SU-DHL-6 (cell line): Measurements from ENCODE around the gene DOCK8.

Experiments
- H2AFZ ChIP-seq: fragments of 200-600 bp; sonication (generic); 2 replicates; pipeline ENCODE4 v1.6.1; 2014; ENCODE audit warnings: low read depth, mild to moderate bottlenecking, moderate library complexity, mixed read lengths, antibody characterized with exemption, low read length; ENCODE audit not compliant: severe bottlenecking
- H3F3A ChIP-seq: fragments of 200-600 bp; shearing (Covaris generic); 2 replicates; pipeline ENCODE4 v1.6.0; 2016; ENCODE audit warnings: antibody characterized with exemption, mild to moderate bottlenecking; ENCODE audit not compliant: insufficient read depth
- H3K27ac ChIP-seq: fragments of 200-600 bp; sonication (generic); 2 replicates; pipeline ENCODE4 v1.5.1; 2016; ENCODE audit warnings: low read depth, mild to moderate bottlenecking, low read length, moderate library complexity, mixed read lengths
- H3K27me3 ChIP-seq: fragments of 200-600 bp; sonication (generic), shearing (Covaris generic); 2 replicates; pipeline ENCODE4 v1.6.0; 2014; ENCODE audit warnings: mild to moderate bottlenecking, low read length
- H3K36me3 ChIP-seq: fragments of 200-600 bp; sonication (generic); 2 replicates; pipeline ENCODE4 v1.6.1; 2014; ENCODE audit warnings: mild to moderate bottlenecking, low read length, mixed read lengths
- H3K4me2 ChIP-seq: fragments of 300-600, 200-600 bp; shearing (Covaris generic), sonication (generic); 2 replicates; pipeline ENCODE4 v1.6.0; 2014; ENCODE audit warnings: low read length, low read depth, mild to moderate bottlenecking; ENCODE audit not compliant: poor library complexity, severe bottlenecking
- H3K4me3 ChIP-seq: fragments of 200-600 bp; sonication (generic); 2 replicates; pipeline ENCODE4 v1.5.1; 2014; ENCODE audit warnings: antibody characterized with exemption, low read length, mild to moderate bottlenecking, mixed read lengths; ENCODE audit not compliant: insufficient read depth, poor library complexity, severe bottlenecking
- H3K79me2 ChIP-seq: fragments of 200-600 bp; sonication (generic); 2 replicates; pipeline ENCODE4 v1.6.1; 2014; ENCODE audit warnings: mild to moderate bottlenecking, low read length, moderate library complexity; ENCODE audit not compliant: insufficient read depth
- H3K9ac ChIP-seq: fragments of 200-600 bp; sonication (generic); 2 replicates; pipeline ENCODE4 v1.7.0; 2014; ENCODE audit warnings: mild to moderate bottlenecking, low read length
- H3K9me2 ChIP-seq: fragments of 200-600 bp; sonication (generic); replicated peaks from 2 replicates; pipeline ENCODE4 v1.6.1; 2014; ENCODE audit warnings: low read length; ENCODE audit not compliant: insufficient read depth
- H3K9me3 ChIP-seq: fragments of 200-600 bp; sonication (generic); 2 replicates; pipeline ENCODE4 v1.6.1; 2014; ENCODE audit warnings: low read length, mixed read lengths; ENCODE audit not compliant: insufficient read depth
- H4K20me1 ChIP-seq: fragments of 200-600 bp; sonication (generic); 2 replicates; pipeline ENCODE4 v1.6.1; 2014; ENCODE audit warnings: low read depth, mild to moderate bottlenecking, antibody characterized with exemption, low read length, moderate library complexity, mixed read lengths
- EZH2phosphoT487 ChIP-seq: fragments of 200-600 bp; sonication (generic), shearing (Covaris generic); conservative IDR thresholded peaks from 2 replicates; pipeline ENCODE4 v1.6.1; 2018; ENCODE audit warnings: mild to moderate bottlenecking, antibody characterized with exemption, low read length, moderate library complexity, mixed read lengths
- TF ChIP-seq, protein P1 (sequence below): fragments of 200-600 bp; sonication (generic); IDR thresholded peaks from one replicate; pipeline ENCODE4 v1.5.1; 2017; ENCODE audit warnings: antibody characterized with exemption, mild to moderate bottlenecking, low read length, moderate library complexity; ENCODE audit not compliant: insufficient read depth, poor library complexity, severe bottlenecking

Gene DOCK8

DNA sequence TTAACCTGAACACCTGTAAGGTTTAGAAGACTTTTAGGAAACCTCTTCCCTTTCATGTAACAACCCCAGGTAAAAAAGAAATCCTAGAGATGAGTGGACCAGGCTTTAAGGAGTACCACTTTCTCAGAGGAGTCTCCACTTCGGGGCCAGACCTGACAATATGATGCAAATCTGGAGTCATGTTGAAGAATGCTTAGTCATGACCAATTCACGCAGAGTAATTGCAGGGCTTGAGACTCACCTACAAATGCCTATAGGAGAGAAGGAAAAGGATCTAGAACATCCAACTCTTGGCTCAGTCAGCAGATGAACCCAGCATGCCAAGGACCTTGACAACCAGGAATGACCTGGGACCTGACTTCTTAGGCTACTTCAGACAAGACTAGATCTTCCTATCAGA lies 235.4 kb downstream of the DOCK8 start:
- H3F3A ChIP-seq: no peaks in the 10 kb centered on the region
- no peaks in the 10 kb centered on the region for H3K79me2 ChIP-seq
- no peak overlapping the region for H2AFZ ChIP-seq
- no peak overlapping the region for H3K27ac ChIP-seq
- H3K27me3 ChIP-seq: no peaks in the 10 kb centered on the region
- no peaks in the 10 kb centered on the region for H4K20me1 ChIP-seq
- H3K9me3 ChIP-seq: no peaks in the 10 kb centered on the region
- peaks cover 25% of the 10 kb centered on the region; the same call in 1 of the 2 replicates for H3K36me3 ChIP-seq
- no peaks in the 10 kb centered on the region for H3K9me2 ChIP-seq
- H3K4me2 ChIP-seq: no peak overlapping the region
- no peak for TF ChIP-seq EZH2phosphoT487
- TF ChIP-seq, protein P1, sequence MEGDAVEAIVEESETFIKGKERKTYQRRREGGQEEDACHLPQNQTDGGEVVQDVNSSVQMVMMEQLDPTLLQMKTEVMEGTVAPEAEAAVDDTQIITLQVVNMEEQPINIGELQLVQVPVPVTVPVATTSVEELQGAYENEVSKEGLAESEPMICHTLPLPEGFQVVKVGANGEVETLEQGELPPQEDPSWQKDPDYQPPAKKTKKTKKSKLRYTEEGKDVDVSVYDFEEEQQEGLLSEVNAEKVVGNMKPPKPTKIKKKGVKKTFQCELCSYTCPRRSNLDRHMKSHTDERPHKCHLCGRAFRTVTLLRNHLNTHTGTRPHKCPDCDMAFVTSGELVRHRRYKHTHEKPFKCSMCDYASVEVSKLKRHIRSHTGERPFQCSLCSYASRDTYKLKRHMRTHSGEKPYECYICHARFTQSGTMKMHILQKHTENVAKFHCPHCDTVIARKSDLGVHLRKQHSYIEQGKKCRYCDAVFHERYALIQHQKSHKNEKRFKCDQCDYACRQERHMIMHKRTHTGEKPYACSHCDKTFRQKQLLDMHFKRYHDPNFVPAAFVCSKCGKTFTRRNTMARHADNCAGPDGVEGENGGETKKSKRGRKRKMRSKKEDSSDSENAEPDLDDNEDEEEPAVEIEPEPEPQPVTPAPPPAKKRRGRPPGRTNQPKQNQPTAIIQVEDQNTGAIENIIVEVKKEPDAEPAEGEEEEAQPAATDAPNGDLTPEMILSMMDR: no peak
- H3K4me3 ChIP-seq: no peak overlapping the region
- no peak overlapping the region for H3K9ac ChIP-seq

DNA sequence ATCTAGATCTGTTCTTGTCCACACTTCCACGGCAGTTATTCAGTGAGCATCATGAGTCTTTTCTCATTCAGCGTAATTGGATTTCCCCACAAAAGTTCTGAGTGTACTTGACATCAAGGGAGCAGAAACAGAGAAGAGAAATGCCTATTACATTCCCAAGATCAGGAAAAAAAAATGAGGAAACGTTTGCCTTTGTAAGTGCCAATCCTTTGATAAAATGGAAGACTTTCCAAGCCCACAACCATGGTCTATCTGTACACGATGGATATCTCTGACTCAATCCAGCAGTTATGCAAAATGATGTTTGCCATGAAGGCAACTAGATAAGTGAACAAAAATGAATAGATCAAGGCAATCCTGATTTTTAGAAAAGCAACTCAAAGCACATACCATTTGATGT lies 235.9 kb downstream of the DOCK8 start:
- Histone ChIP-seq H3K9ac (no peak overlapping the region), H3K27ac (no peak overlapping the region), H3K9me3 (no peaks in the 10 kb centered on the region)

DNA sequence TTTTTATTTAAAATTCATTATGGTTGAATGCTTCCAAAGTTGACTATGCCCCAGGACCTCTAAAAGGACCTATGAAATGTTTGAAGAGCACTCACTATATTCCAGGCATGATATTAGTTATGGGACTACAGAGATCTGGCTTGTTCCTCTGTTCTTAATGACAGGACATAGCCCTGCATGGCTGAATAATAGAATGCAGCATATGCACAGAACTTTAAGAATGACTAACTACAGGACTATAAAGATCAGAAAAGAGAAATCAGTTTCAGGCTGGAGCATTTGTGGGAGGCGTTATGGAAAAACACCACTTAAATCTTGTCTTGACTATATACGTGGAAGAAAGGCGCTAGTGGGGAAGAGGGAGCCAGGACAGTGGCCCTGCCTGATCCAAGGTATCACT lies 239.2 kb downstream of the DOCK8 start:
- Histone ChIP-seq H3K27ac (no peak overlapping the region), H3K4me2 (no peak overlapping the region), H3K79me2 (no peaks in the 10 kb centered on the region), H2AFZ (no peak overlapping the region), H3K4me3 (no peak overlapping the region), H3K36me3 (peaks cover 33% of the 10 kb centered on the region), H3K27me3 (no peaks in the 10 kb centered on the region), H3F3A (peaks cover under 1% of the 10 kb centered on the region; the same call in 1 of the 2 replicates), H3K9ac (no peak overlapping the region), H3K9me3 (no peaks in the 10 kb centered on the region), H3K9me2 (no peaks in the 10 kb centered on the region), H4K20me1 (no peaks in the 10 kb centered on the region)
- no peak for TF ChIP-seq EZH2phosphoT487
- TF ChIP-seq, protein P1: no peak

More for the DNA sequence above, 235.9 kb downstream of the DOCK8 start:
- Histone ChIP-seq H3F3A (no peaks in the 10 kb centered on the region), H3K79me2 (no peaks in the 10 kb centered on the region), H3K9me2 (no peaks in the 10 kb centered on the region), H3K4me3 (no peak overlapping the region), H4K20me1 (no peaks in the 10 kb centered on the region), H2AFZ (no peak overlapping the region), H3K27me3 (no peaks in the 10 kb centered on the region), H3K4me2 (no peak overlapping the region), H3K36me3 (peaks cover 25% of the 10 kb centered on the region; the same call in 1 of the 2 replicates)
- TF ChIP-seq EZH2phosphoT487: no peak
- TF ChIP-seq, protein P1: no peak
